ENCODE data around the gene TBC1D19. TPM values are rescaled to one million over a fixed set of nuclear protein-coding genes. Genes with fewer than 3 reads are reported as not detected.

The TBC1D19 gene
- total RNA-seq, 1 donor from 2014 or later, result 8.3 TPM

GRCh38 chr4:26729027-26729426 is 145.1 kb downstream of the TBC1D19 start:
- DNase-seq (ENCODE audit: low spot score), result no peak

DNA sequence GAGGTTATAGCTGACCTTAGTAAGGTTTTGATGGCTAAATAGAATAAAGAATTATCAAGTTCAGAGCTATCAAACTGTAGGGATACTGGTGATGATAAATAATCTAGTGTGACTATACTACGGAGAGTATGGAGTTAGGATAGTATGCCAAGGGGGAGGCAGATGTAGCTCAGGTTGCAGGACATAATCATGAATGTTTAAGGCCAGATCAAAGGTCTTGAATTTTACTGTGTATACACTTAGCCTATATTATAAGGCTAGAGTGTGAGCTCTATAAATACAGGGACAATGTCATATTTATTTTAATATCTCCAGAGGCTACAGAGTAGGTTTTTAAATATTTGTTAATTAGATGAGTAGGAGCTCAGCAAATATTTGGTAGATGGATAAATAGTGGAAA is 145.7 kb downstream of the TBC1D19 start:
- no peak for DNase-seq (ENCODE audit: low spot score)

DNA sequence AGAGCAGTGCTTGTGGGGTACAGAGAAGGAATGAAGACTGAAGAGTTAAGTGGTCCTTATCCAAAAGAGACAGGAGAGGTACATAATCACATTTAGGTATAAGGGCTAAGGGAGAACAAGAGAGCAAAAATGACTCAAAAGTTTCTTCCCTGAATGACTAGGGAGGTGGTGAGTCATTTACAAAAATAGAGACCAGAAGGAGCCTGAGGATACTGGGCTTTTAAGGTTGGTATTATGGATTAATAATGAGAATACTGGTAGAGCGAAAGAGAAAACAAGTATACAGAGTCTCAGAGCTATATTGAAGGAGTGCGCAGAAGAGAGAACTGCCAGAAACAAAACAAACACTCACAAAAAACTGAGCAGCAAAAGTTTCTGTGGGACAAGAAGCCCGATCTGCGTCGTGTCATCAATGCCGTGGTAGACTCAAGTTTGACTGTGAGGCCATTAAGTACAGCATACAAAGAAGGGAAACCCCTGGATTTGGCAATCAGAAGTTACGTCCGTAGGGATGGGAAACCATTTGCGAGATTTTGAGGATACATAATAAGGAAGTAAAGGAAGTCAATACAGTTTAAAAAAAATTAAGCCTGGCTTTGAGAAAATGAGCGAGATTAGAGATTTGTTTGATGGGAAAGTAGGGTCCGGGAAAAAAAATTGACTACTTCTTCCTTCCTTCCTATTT is 147.6 kb downstream of the TBC1D19 start:
- no peak for DNase-seq (ENCODE audit: low spot score)

GRCh38 chr4:26732356-26732755 is 148.5 kb downstream of the TBC1D19 start:
- no peak for DNase-seq (ENCODE audit: low spot score)

DNA sequence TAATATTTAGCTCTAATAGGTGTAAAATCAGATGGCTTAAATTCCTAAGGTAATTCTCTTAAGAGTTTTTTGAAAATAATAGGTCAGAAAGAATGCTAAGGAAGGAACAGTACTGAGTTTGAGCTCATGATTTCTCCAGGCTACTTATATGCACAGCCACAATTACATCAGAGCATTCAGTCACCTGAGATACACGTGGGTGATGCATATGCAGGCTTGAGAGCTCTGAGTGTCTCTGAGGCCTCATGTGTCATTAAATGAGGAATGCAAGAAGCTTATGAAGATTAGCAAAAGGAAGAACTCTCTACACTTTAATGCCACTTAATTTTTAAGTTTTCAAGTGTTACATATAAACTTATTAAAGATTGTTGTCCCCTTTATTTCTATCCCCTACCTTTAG is 152.7 kb downstream of the TBC1D19 start:
- DNase-seq (ENCODE audit: low spot score), result no peak

DNA sequence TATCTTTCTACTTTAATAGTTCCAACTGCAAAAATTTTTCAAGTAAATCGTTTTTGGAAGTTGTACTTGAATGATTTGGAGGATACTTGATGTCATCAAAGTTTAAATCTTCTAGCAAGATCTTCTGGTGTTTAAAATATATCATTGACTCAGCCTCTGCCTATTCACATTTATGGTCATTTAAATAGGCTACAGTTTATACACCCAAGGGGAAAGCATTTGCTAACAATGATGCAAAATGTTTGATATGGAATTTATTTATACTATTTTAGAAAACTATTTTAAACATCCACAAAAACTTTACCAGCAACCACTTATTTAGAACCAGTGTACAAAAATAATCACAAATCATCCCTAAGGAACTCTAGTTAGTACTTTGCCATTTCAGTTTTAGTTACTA is 153.5 kb downstream of the TBC1D19 start:
- DNase-seq (ENCODE audit: low spot score), result no peak

DNA sequence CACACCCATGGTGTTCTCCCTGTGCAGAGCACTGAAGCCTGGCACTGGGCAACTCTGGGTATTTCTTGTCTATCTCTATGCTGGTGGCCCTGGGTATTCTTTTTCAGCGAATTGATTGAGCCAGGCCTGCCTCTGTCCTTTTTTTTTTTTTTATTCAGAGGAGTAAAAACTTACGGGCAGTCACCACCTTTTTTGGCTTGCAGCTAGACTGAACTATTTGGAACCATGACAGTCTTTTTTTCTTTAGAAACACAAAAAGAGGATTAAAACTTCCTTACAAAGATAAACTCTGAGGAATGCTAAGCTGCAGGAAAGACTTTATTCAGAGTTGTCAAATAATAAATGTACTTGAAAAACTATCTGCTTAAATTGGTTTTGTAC is 157.6 kb downstream of the TBC1D19 start:
- DNase-seq (ENCODE audit: low spot score), result no peak

- DNase-seq (ENCODE audit: low spot score), result no peak
Measured at GRCh38 chr4:26746802-26747213, 162.9 kb downstream of the TBC1D19 start.

GRCh38 chr4:26748811-26749210 is 164.9 kb downstream of the TBC1D19 start:
- DNase-seq (ENCODE audit: low spot score), result no peak

GRCh38 chr4:26749867-26750266 is 166.0 kb downstream of the TBC1D19 start:
- no peak for DNase-seq (ENCODE audit: low spot score)

DNA sequence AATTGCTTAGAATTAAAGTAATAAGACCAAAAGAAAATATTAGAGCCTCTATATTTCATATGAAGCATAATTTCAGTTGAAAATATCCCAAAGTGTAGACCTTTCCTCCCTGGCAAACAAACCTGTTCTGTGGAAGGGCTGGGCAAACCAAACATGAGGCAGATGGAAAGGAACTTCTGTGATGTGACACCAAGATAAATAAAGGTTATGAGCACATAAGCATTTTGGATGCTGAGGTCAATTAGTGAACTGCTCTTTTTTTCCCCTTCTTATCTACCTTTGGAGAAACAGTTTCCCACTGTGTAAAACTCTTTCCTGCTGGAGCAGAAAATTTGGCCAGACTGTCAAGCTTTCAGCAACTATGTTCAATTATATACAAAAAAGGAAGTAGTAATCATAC is 167.1 kb downstream of the TBC1D19 start:
- no peak for DNase-seq (ENCODE audit: low spot score)

GRCh38 chr4:26751838-26752237 is 168.0 kb downstream of the TBC1D19 start:
- DNase-seq (ENCODE audit: low spot score), result no peak

DNA sequence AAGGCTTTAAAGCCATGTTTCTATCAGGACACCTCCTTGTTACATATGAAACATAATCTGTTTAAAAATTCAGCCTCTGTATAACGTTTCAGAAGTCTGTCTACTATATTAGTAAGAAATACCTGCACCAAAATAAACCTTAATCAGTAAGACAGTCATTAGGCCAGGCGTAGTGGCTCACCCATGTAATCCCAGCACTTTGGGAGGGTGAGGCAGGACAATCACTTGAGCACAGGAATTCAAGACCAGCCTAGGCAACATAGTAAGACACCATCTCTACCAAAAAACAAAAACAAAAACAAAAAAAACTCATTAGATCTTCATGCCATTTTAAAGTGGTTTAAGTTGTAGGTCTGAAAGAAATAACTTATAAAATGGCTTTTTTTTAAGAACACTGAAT is 169.3 kb downstream of the TBC1D19 start:
- DNase-seq (ENCODE audit: low spot score), result no peak

- no peak for DNase-seq (ENCODE audit: low spot score)
Measured at GRCh38 chr4:26753617-26754016, 169.7 kb downstream of the TBC1D19 start.

- no peak for DNase-seq (ENCODE audit: low spot score)
Measured at GRCh38 chr4:26757751-26758150, 173.9 kb downstream of the TBC1D19 start.

DNA sequence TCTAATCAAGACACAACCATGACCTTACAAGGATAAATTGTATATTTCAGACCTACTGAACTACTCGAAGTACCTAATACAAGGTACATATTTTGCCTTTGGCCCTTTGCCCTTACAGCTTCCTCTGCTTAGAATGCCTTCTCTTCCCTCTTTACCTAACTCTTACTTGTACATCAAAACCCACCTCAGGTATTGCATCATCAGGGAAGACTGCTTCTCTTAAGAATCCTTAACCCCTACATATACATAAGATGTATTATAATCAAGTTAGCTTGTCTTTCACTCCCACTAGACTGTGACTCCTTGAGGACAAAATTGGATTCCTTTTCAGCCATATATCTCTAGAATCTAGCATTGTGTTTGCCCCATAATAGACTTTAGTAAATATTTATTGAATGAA is 175.0 kb downstream of the TBC1D19 start:
- no peak for DNase-seq (ENCODE audit: low spot score)

GRCh38 chr4:26762650-26763049 is 178.8 kb downstream of the TBC1D19 start:
- DNase-seq (ENCODE audit: low spot score), result no peak

GRCh38 chr4:26763063-26763462 is 179.2 kb downstream of the TBC1D19 start:
- no peak for DNase-seq (ENCODE audit: low spot score)

DNA sequence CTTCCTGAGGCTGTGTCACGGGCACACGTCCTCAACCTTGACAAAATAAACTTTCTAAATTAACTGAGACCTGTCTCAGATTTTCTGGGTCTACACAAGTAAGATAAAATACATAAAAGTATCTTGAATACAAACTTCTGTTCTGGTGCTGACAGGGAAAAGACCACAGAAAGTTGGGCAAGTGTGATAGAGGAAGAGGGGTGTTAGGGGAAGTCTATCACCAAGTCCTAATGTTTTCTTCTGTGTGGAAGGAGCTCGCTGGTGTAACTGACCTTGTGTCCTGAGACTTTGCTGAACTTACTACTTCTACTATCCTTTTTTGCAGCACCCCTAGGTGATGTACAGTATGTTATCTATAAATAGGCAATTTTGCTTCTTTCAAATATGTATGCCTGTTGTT is 179.8 kb downstream of the TBC1D19 start:
- no peak for DNase-seq (ENCODE audit: low spot score)

GRCh38 chr4:26764231-26764630 is 180.3 kb downstream of the TBC1D19 start:
- no peak for DNase-seq (ENCODE audit: low spot score)

DNA sequence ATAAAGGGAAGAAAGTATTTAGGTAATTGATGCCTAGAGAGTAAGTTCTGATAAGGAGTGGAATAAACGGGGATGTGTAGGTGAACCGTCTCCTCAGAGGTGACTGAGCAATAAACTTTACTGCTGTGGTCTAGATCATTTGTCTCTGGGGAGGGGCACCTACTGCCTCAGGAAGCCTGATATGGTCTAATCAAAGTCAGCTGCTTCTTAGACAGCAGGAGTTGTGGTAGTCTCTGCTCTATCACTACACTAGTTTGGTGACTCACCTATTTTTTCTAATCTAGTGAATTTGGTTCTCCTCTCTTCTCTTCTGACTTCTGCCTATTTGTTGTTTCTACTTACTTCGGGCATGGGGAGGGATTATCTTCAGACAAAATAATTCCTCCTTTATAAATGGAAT is 181.6 kb downstream of the TBC1D19 start:
- DNase-seq (ENCODE audit: low spot score), result no peak

GRCh38 chr4:26766141-26766540 is 182.3 kb downstream of the TBC1D19 start:
- DNase-seq (ENCODE audit: low spot score), result no peak

GRCh38 chr4:26772096-26772873 is 188.4 kb downstream of the TBC1D19 start:
- no peak for DNase-seq (ENCODE audit: low spot score)
